T-helper 2 cell treated with Interferon-gamma antibody and Interleukin-4, amounts not matched to agents 5 μg/mL and 100 μg/mL, for 36 hours (primary cell): ENCODE results near the gene TCEAL7.
A peak's percentile ranks its signal among the peaks of the same experiment; 100 is the strongest.
"Not testable (repeated sequence)": the region's sequence is repeated elsewhere in the genome, so short reads cannot be mapped to it uniquely, and the experiment has no call there.

Experiments used
- DNase-seq: peaks from one replicate; pipeline ENCODE4 v3.0.0; 2021; ENCODE audit warnings: low spot score
- H3K27ac Mint-ChIP-seq: one replicate; pipeline ENCODE4 v1.8.0; 2021; ENCODE audit warnings: mild to moderate bottlenecking, mixed read lengths
- H3K27me3 Mint-ChIP-seq: one replicate; pipeline ENCODE4 v1.8.0; 2021; ENCODE audit warnings: low read depth, mixed read lengths
- H3K36me3 Mint-ChIP-seq: one replicate; pipeline ENCODE4 v1.8.0; 2021; ENCODE audit warnings: low read depth, mixed read lengths
- H3K4me1 Mint-ChIP-seq: one replicate; pipeline ENCODE4 v1.8.0; 2021; ENCODE audit warnings: low read depth, mixed read lengths
- H3K4me3 Mint-ChIP-seq: one replicate; pipeline ENCODE4 v1.8.0; 2022; ENCODE audit warnings: mild to moderate bottlenecking, moderate library complexity, mixed read lengths
- H3K9me3 Mint-ChIP-seq: one replicate; pipeline ENCODE4 v1.8.0; 2021; ENCODE audit warnings: mixed read lengths

TCEAL7 gene, protein sequence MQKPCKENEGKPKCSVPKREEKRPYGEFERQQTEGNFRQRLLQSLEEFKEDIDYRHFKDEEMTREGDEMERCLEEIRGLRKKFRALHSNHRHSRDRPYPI

DNA sequence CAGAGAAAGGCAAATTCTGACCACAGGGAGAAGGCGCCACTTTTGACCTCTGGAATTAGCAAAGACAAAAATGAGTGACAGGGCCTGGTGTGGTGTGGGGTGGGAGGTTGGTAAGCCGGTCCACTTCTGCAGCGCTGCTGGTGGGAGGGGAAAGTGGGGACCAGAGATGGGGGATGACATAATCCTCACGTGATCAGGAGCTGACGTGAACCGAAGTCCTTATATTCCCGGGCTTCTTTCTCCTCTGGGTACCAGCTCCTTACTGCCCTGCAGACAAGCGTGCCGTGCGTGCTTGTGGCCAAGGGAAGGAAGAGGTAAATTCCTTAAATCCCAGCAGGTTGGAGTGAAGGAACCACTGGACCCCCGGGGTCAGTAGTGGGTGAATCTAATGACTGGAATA, at the start of gene TCEAL7:
TCEAL7 (plus strand) TSS at position 249 of the 400 bp plus-strand sequence. CDS start 1,165 bp downstream, outside the sequence.
- Mint-ChIP-seq H3K27me3 (peaks cover 21% of the 10 kb centered on the region), H3K9me3 (no peaks in the 10 kb centered on the region), H3K27ac (no peak within 1 kb of the TSS), H3K4me3 (no peak within 1 kb of the TSS), H3K4me1 (no peaks in the 10 kb centered on the region), H3K36me3 (no peaks in the 10 kb centered on the region)
- no peak for DNase-seq

DNA sequence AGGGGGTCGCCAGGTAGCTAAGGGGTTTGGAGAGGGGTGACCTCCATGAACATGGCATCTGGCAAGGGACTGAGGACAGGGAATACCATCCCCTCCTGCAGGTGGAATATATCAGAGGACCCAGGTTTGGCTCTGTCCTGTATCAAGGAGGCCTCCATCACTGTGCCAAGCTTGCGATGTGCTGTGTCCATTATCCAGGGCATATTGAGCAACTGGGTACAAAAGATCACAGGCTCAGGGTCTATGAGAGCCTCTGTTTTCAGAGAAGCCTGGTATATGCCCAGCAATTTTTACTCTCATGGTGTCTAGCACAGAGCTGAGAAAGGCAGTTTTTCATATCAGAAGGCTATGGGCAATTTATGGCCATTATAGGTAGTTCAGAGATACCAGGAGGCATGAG, 36.9 kb upstream of the TCEAL7 start:
- Mint-ChIP-seq H3K27me3 (peaks cover 14% of the 10 kb centered on the region), H3K4me3 (no peak overlapping the region), H3K9me3 (no peaks in the 10 kb centered on the region), H3K4me1 (no peaks in the 10 kb centered on the region), H3K27ac (no peak overlapping the region), H3K36me3 (no peaks in the 10 kb centered on the region)
- DNase-seq: no peak

DNA sequence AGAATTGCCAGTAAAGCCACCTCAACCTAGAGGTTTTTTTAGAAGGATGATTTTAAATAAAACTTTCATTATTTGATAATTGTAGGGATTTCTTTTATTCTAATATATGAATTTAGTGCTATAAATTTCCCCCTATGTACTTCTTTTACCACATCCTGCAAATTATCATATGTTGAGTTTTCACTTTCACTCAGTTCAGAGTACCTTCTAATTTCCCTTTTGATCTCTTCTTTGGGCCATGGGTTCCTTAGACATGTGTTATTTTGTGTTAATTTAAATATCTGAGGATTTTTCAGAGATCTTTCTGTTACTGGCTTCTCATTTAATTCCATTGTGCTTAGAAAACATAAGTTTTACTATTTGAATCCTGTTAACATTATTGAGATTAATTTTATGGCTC, 25.3 kb upstream of the TCEAL7 start:
- Mint-ChIP-seq H3K36me3 (no peaks in the 10 kb centered on the region), H3K4me1 (no peaks in the 10 kb centered on the region), H3K4me3 (no peak overlapping the region), H3K27me3 (no peaks in the 10 kb centered on the region), H3K9me3 (no peaks in the 10 kb centered on the region), H3K27ac (no peak overlapping the region)
- DNase-seq: no peak

DNA sequence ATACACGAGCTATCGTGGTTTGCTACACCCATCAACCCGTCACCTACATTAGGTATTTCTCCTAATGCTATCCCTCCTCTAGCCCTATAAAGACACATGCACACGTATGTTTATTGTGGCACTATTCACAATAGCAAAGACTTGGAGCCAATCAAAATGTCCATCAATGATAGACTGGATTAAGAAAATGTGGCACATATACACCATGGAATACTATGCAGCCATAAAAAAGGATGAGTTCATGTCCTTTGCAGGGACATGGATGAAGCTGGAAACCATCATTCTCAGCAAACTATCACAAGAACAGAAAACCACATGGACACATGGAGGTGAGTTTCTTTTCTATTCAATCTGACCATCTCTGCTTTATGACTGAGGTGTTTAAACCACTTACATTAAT, 24.4 kb upstream of the TCEAL7 start:
- not testable (repeated sequence) for DNase-seq, H3K4me1 Mint-ChIP-seq, H3K9me3 Mint-ChIP-seq, H3K36me3 Mint-ChIP-seq, H3K27ac Mint-ChIP-seq, H3K27me3 Mint-ChIP-seq, H3K4me3 Mint-ChIP-seq

DNA sequence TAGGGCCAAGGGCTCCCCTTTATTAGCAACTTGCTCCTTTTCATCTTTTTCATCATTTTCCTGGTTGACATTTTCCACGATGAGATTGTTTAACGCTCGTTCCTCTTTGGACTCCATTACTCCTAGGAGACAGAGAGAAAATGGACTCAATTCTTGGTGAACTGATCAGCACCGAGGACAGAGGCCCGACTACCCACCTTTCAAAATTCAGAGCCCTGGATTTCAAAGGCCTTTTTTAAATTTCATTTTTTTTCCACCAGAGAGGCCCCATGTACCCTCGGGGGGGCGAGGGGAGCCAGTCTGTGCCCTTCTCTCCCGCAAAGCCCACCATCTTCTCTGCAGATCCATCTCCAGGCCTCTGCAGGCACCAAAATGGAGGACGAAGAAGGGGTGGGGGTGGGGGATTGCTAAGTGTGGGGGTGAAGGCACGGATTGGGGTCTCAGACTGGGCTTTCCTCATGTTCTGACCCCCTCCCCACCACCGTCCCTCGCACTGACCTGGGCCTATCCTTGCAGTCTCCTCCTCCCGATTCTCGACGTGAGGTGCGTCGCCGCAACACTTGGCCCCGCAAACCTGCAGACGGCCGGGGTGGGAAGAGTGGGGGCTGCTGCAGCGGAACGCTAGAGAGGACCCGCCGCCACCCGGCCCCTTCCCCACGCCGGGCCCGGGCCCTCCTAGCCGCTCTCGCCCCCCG, 20.0 kb upstream of the TCEAL7 start:
- Mint-ChIP-seq H3K4me3 (no peak overlapping the region), H3K4me1 (no peaks in the 10 kb centered on the region), H3K9me3 (no peaks in the 10 kb centered on the region), H3K36me3 (no peaks in the 10 kb centered on the region), H3K27ac (no peak overlapping the region), H3K27me3 (peaks cover 2% of the 10 kb centered on the region)
- DNase-seq: no peak

DNA sequence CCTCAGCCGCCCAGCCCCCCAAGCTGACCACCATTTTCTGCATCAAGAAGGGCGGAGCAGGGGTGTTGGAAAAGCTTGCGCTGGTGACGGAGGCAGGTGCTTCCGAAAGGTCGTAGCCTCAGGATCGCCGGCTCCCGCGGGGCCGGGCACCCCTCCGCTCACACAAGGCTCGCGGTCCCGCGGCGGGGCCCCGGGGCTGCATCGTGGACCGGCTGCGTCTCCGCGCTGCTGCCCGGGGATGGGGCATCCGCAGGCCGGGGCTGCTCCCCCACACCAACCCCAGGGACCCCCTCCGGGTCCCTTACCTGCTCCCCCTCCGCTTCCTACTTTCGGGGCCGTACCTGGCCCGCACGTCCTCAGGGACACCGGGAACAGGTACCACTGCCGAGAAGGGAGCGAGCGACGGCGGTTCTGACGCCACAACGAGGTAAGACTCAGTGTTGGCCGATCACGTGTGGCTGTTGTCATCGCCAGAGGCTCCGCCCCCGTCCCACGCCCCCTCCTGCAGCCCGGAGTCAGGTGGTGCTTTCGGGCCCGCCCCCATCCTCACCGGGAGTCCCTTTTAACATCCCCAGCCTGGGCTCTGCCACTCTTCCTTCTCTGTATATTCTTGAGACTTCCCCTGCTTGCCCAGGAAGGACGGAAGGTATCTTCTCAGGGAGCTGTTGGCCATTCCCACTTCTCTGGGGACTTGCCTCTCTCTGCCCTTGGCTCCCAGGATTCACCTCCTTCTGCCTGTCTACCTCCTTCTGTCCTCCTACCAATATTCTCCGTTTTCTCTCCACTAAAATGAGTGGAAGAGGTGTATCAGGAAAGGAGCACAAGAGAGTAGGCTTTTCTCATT, 19.3 kb upstream of the TCEAL7 start, which contains the start of gene BEX2:
BEX2 (minus strand) TSS at position 436 of the 844 bp plus-strand sequence. CDS start 1,014 bp downstream, outside the sequence.
- peaks cover 2% of the 10 kb centered on the region for H3K27me3 Mint-ChIP-seq
- H3K36me3 Mint-ChIP-seq: no peaks in the 10 kb centered on the region
- no peaks in the 10 kb centered on the region for H3K9me3 Mint-ChIP-seq
- no peaks in the 10 kb centered on the region for H3K4me1 Mint-ChIP-seq
- peak within 1 kb of the TSS; percentile 79 for H3K4me3 Mint-ChIP-seq
- peak within 1 kb of the TSS; percentile 41 for H3K27ac Mint-ChIP-seq
- peak; percentile 67 for DNase-seq

DNA sequence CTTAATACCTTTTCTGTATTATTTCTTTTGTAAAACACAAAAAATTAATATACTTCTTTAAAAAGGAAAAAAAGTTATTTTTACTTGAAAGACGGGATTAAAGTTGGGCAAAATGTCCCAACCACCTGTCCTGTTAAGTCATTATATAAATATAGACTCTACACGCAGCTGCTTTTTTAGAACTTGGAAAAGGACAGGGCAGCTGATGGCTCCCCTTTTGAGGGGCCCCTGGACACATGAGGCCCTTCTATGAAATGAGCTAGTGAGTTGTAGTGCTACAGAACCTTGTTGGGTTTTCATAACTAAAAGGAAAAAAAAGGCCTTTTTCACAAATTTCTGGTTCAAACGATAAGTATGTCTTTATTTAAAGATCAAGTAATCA, 18.6 kb upstream of the TCEAL7 start:
- Mint-ChIP-seq H3K9me3 (no peaks in the 10 kb centered on the region), H3K27ac (no peak overlapping the region), H3K36me3 (no peaks in the 10 kb centered on the region), H3K4me3 (peak overlapping the region; percentile 79), H3K27me3 (peaks cover 2% of the 10 kb centered on the region), H3K4me1 (no peaks in the 10 kb centered on the region)
- no peak for DNase-seq

DNA sequence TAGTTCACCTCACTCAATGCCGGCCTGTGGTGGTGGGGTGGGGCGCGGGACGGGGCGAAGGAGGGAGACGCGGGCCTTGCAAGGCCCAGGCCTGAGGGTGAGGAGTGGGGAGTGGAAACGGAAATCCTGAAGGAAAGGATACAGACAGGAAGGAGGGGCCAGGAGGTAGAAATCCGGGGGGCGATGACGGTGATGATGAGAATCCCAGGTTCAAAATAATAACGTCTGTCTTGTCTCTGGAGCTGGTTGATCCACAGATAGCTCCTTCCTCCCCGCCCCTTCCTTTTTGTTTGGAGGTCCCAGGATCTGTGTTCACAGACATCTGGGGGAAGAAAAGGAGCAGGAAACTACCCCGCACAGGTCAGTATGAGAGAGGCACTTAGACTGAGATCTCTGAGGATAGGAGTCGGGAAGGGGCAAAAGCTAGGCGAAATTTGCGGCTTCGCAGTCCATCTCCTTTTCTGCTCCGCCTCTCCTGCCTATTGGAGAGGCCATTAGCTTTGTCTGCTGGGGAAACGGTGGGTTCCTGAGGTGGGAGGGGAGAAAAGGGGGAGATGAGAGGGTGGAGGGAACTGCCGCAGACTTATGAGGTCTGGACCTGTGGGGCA, 746 bp downstream of the TCEAL7 start:
- no peak for DNase-seq
- no peaks in the 10 kb centered on the region for H3K36me3 Mint-ChIP-seq
- H3K4me1 Mint-ChIP-seq: no peaks in the 10 kb centered on the region
- H3K4me3 Mint-ChIP-seq: no peak overlapping the region
- H3K27ac Mint-ChIP-seq: no peak overlapping the region
- H3K9me3 Mint-ChIP-seq: no peaks in the 10 kb centered on the region
- H3K27me3 Mint-ChIP-seq: peaks cover 24% of the 10 kb centered on the region

DNA sequence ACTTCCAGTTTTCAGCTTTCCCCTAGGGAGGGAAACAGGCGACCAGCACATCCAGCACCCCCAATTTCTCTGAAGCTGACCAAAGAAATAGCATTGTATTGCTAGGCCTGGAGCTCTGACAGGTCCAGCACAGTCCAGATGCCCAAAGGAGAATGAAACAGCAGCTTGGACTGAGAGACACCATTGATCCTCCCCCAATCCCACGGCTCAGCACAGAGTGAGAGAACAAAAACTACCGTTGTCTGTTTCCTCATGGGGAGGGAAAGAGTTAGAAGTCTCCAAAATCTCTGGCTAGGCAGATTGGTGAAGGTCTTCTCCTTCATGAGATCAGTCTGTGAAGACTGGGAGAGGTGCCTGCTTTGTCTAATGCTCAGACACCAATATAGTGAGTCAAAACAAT, 8.6 kb downstream of the TCEAL7 start:
- no peaks in the 10 kb centered on the region for H3K36me3 Mint-ChIP-seq
- no peaks in the 10 kb centered on the region for H3K4me1 Mint-ChIP-seq
- no peaks in the 10 kb centered on the region for H3K9me3 Mint-ChIP-seq
- no peak overlapping the region for H3K4me3 Mint-ChIP-seq
- H3K27me3 Mint-ChIP-seq: peaks cover 12% of the 10 kb centered on the region
- no peak for DNase-seq
- H3K27ac Mint-ChIP-seq: no peak overlapping the region

DNA sequence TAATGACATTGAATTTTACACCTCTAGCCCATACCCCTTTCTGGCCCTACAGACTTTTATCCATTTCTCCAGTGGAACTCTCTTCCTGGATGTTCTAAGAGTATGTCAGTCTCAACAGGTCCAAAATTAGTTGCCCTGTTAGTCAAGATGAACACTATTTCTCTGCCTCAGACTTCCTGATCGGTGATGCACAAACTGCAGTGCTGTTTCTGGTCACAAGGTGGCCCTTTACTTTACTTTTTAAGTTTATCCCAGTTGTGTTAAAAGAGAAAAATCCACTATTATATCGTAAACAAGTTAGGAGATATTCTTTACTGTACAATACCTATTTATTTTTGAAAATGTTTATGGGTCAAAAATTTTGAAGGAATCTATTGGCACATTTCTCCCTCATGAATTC, 13.1 kb downstream of the TCEAL7 start:
- H3K27ac Mint-ChIP-seq: no peak overlapping the region
- no peaks in the 10 kb centered on the region for H3K4me1 Mint-ChIP-seq
- H3K4me3 Mint-ChIP-seq: no peak overlapping the region
- H3K27me3 Mint-ChIP-seq: peaks cover 5% of the 10 kb centered on the region
- no peaks in the 10 kb centered on the region for H3K9me3 Mint-ChIP-seq
- H3K36me3 Mint-ChIP-seq: no peaks in the 10 kb centered on the region
- DNase-seq: no peak

DNA sequence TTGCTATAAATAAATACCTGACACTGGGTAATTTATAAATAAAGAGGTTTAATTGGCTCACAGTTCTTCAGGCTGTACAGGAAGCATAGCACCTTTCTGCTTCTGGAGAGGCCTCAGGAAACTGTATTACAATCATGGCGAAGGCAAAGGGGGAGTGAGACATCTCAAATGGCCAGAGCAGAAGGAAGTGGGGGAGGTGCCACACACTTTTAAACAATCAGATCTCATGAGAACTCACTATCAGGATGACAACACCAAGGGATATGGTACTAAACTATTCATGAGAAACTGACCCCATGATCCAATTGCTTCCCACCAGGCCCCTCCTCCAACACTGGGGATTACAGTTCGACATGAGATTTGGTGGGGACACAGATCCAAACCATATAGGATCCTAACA, 14.6 kb downstream of the TCEAL7 start:
- Mint-ChIP-seq H3K27me3 (peaks cover 5% of the 10 kb centered on the region), H3K36me3 (no peaks in the 10 kb centered on the region), H3K9me3 (no peaks in the 10 kb centered on the region), H3K4me1 (no peaks in the 10 kb centered on the region), H3K4me3 (no peak overlapping the region), H3K27ac (no peak overlapping the region)
- DNase-seq: no peak

DNA sequence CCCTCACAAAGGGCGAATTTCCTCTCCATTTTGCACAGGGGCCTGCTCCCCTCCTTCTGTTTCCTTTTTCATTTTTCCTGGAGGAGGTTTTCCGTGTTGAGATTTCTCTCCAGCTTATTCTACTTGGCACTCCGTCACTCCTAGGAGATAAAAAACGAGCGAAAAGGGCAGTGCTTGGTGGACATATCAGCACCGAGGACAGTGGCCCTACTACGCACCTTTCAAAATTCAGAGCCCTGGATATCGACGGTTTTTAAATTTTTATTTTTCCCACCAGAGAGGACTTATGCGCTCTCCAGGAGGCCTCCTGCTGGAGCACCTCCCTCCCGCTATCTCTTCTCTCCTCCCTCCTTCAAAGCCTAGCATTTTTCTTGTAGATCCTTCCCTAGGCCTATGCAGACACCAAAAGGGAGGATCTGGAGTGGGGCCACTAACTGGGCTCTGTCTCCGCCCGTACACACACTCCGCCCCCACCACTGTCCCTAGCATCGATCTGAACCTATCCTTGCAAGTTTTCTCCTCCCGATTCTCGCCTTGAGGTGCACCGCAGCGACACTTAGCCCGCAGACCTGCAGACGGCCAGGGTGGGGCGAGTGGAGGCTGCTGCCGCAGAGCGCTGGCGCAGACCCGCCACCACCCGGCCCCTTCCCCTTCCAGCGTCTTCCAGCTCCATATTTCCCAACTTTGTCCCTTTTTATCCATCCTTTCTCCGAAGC, 17.8 kb downstream of the TCEAL7 start:
- Mint-ChIP-seq H3K9me3 (no peaks in the 10 kb centered on the region), H3K4me1 (no peaks in the 10 kb centered on the region), H3K27ac (no peak overlapping the region), H3K4me3 (no peak overlapping the region), H3K27me3 (no peaks in the 10 kb centered on the region), H3K36me3 (no peaks in the 10 kb centered on the region)
- DNase-seq: no peak

DNA sequence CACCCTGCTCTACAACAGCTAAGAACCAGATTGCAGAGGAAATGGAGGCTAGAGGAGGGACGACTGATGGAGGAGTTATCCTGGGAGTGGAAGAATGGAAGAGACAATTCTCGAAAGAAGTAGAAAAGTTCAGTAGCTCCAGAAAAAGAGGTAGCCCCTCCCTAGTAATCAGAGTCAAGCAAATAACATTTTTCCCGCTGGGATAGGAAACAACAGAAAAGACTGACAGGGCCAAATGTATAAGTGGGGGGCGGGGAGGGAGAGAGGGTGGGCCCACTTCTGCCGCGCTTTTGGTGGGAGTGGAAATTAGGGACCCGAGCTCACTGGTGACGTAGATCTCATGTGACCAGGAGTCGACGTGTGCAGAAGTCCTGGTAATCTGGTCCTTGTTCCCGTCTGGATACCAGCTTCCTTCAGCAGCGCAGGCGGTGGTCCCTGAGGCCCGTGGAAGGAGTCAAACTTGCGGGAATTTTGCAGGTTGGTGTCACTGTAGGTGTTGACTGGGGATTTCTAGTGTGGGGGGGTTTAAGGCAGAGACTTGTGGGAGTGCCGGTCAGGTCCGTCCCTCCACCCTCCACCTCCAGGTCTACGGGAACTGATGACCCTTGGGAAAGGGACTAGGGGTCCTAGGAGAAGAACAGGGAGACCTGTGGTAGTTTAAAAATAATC, 26.2 kb downstream of the TCEAL7 start, which contains the start of gene TCEAL9:
TCEAL9 (plus strand) TSS at position 377 of the 669 bp plus-strand sequence. CDS start 1,179 bp downstream, outside the sequence.
- Mint-ChIP-seq H3K4me3 (peak within 1 kb of the TSS; percentile 80), H3K27ac (no peak within 1 kb of the TSS), H3K4me1 (peaks cover 5% of the 10 kb centered on the region), H3K9me3 (no peaks in the 10 kb centered on the region), H3K36me3 (no peaks in the 10 kb centered on the region), H3K27me3 (peaks cover 8% of the 10 kb centered on the region)
- DNase-seq: no peak
